Natural killer cell treated with Interleukin-12 subunit alpha and Interleukin-12 subunit beta and Interleukin-15 and Interleukin-18, amount 100 ng/mL, for 72 hours (primary cell): ENCODE results near the gene CNKSR3. TPM values are rescaled to one million over a fixed set of nuclear protein-coding genes. Genes with fewer than 3 reads are reported as not detected.

Experiments used
- ATAC-seq, 2 donors: fragments of 150-1000 bp; cut with Tn5 transposase in 1 of 2; sonication (Bioruptor Pico), chemical (Tn5 transposase) in 1 of 2; 2 replicates each; pipeline ENCODE4 v1.10.0; 2021
- DNase-seq: peaks from one replicate; pipeline ENCODE4 v3.0.0; 2022; ENCODE audit warnings: low spot score
- H3K27ac Mint-ChIP-seq, 2 donors: 1 replicate in 1 of 2; 2 replicates in 1 of 2; pipeline ENCODE4 v1.8.0; 2022; ENCODE audit warnings: mixed read lengths in 2 of 2, mild to moderate bottlenecking in 1 of 2, moderate library complexity in 1 of 2
- H3K27me3 Mint-ChIP-seq, 2 donors: 1 replicate in 1 of 2; 2 replicates in 1 of 2; pipeline ENCODE4 v1.8.0; 2022; ENCODE audit warnings: mixed read lengths in 2 of 2
- H3K36me3 Mint-ChIP-seq: one replicate; pipeline ENCODE4 v1.8.0; 2022; ENCODE audit warnings: mixed read lengths
- H3K4me1 Mint-ChIP-seq, 2 donors: 1 replicate in 1 of 2; 2 replicates in 1 of 2; pipeline ENCODE4 v1.8.0; 2022; ENCODE audit warnings: low read depth in 2 of 2, mixed read lengths in 2 of 2, mild to moderate bottlenecking in 1 of 2
- H3K4me3 Mint-ChIP-seq: one replicate; pipeline ENCODE4 v1.8.0; 2022; ENCODE audit warnings: mixed read lengths
- H3K9me3 Mint-ChIP-seq: 2 replicates; pipeline ENCODE4 v1.8.0; 2022; ENCODE audit warnings: mixed read lengths
- total RNA-seq, 2 donors: library from RNA; stranded (reverse); gene quantifications; one replicate each; pipeline ENCODE4 v1.2.3, GENCODE V29; 2022

CNKSR3 gene
- total RNA-seq, 2 donors from 2014 or later = 0.20 TPM; not detected in 1

GRCh38 chr6:154410619-154411072 lies 99.8 kb downstream of the CNKSR3 start:
- DNase-seq (no peak), ATAC-seq (peak in 1 of 2 donors; percentile 56)
- H3K9me3 Mint-ChIP-seq = no peaks in the 10 kb centered on the region
- no peak overlapping the region for H3K4me3 Mint-ChIP-seq
- peaks cover 7 to 15% of the 10 kb centered on the region in 2 donors for H3K27me3 Mint-ChIP-seq
- H3K36me3 Mint-ChIP-seq = no peaks in the 10 kb centered on the region
- no peaks in the 10 kb centered on the region for H3K4me1 Mint-ChIP-seq
- H3K27ac Mint-ChIP-seq = no peak overlapping the region

GRCh38 chr6:154408891-154409500 lies 101.5 kb downstream of the CNKSR3 start:
- Mint-ChIP-seq H3K4me3 (no peak overlapping the region), H3K36me3 (no peaks in the 10 kb centered on the region), H3K27me3 (peaks cover 3 to 11% of the 10 kb centered on the region in 2 donors), H3K9me3 (no peaks in the 10 kb centered on the region), H3K27ac (no peak overlapping the region), H3K4me1 (no peaks in the 10 kb centered on the region)
- no peak for ATAC-seq
- no peak for DNase-seq

- Mint-ChIP-seq H3K9me3 (no peaks in the 10 kb centered on the region), H3K27me3 (peaks cover 3 to 6% of the 10 kb centered on the region in 2 donors), H3K4me3 (no peak overlapping the region), H3K4me1 (no peaks in the 10 kb centered on the region), H3K36me3 (no peaks in the 10 kb centered on the region), H3K27ac (no peak overlapping the region)
- no peak for ATAC-seq
- no peak for DNase-seq
Measured at GRCh38 chr6:154407440-154407839, 103.0 kb downstream of the CNKSR3 start.

GRCh38 chr6:154406869-154407268 lies 103.6 kb downstream of the CNKSR3 start:
- Mint-ChIP-seq H3K27me3 (peaks cover under 1 to 3% of the 10 kb centered on the region in 2 donors), H3K4me3 (no peak overlapping the region), H3K9me3 (no peaks in the 10 kb centered on the region), H3K4me1 (no peaks in the 10 kb centered on the region), H3K36me3 (no peaks in the 10 kb centered on the region), H3K27ac (no peak overlapping the region)
- DNase-seq (no peak), ATAC-seq (peak in 1 of 2 donors; percentile 17)

- H3K4me1 Mint-ChIP-seq = no peaks in the 10 kb centered on the region
- H3K27me3 Mint-ChIP-seq = peaks cover 0 to 3% of the 10 kb centered on the region in 2 donors
- H3K27ac Mint-ChIP-seq = no peak overlapping the region
- DNase-seq (no peak), ATAC-seq (no peak)
- no peak overlapping the region for H3K4me3 Mint-ChIP-seq
- H3K36me3 Mint-ChIP-seq = no peaks in the 10 kb centered on the region
- H3K9me3 Mint-ChIP-seq = no peaks in the 10 kb centered on the region
Measured at GRCh38 chr6:154406301-154406700, 104.2 kb downstream of the CNKSR3 start.

- Mint-ChIP-seq H3K4me3 (no peak overlapping the region), H3K4me1 (no peaks in the 10 kb centered on the region), H3K36me3 (no peaks in the 10 kb centered on the region), H3K9me3 (no peaks in the 10 kb centered on the region), H3K27me3 (peaks cover 0 to 3% of the 10 kb centered on the region in 2 donors), H3K27ac (no peak overlapping the region)
- DNase-seq = no peak
- no peak for ATAC-seq
Measured at GRCh38 chr6:154404791-154405400, 105.6 kb downstream of the CNKSR3 start.

- Mint-ChIP-seq H3K36me3 (no peaks in the 10 kb centered on the region), H3K27me3 (peaks cover 0 to 3% of the 10 kb centered on the region in 2 donors), H3K27ac (no peak overlapping the region), H3K4me1 (no peaks in the 10 kb centered on the region), H3K4me3 (no peak overlapping the region), H3K9me3 (no peaks in the 10 kb centered on the region)
- no peak for DNase-seq
- ATAC-seq = peak in 1 of 2 donors; percentile 27
Measured at GRCh38 chr6:154403788-154404187, 106.7 kb downstream of the CNKSR3 start.

GRCh38 chr6:154402081-154402780 lies 108.3 kb downstream of the CNKSR3 start:
- DNase-seq = no peak
- no peak overlapping the region for H3K4me3 Mint-ChIP-seq
- no peaks in the 10 kb centered on the region for H3K4me1 Mint-ChIP-seq
- no peaks in the 10 kb centered on the region for H3K36me3 Mint-ChIP-seq
- H3K27me3 Mint-ChIP-seq = peaks cover 0 to 3% of the 10 kb centered on the region in 2 donors
- no peak for ATAC-seq
- H3K27ac Mint-ChIP-seq = no peak overlapping the region
- no peaks in the 10 kb centered on the region for H3K9me3 Mint-ChIP-seq

GRCh38 chr6:154399097-154399496 lies 111.4 kb downstream of the CNKSR3 start:
- H3K27me3 Mint-ChIP-seq = peaks cover 3 to 12% of the 10 kb centered on the region in 2 donors
- H3K36me3 Mint-ChIP-seq = no peaks in the 10 kb centered on the region
- no peaks in the 10 kb centered on the region for H3K4me1 Mint-ChIP-seq
- H3K27ac Mint-ChIP-seq = no peak overlapping the region
- no peaks in the 10 kb centered on the region for H3K9me3 Mint-ChIP-seq
- no peak for DNase-seq
- no peak overlapping the region for H3K4me3 Mint-ChIP-seq
- no peak for ATAC-seq

- H3K27ac Mint-ChIP-seq = no peak overlapping the region
- H3K4me1 Mint-ChIP-seq = no peaks in the 10 kb centered on the region
- H3K4me3 Mint-ChIP-seq = no peak overlapping the region
- no peaks in the 10 kb centered on the region for H3K36me3 Mint-ChIP-seq
- no peaks in the 10 kb centered on the region for H3K9me3 Mint-ChIP-seq
- DNase-seq = no peak
- peak in 1 of 2 donors; percentile 55 for ATAC-seq
- H3K27me3 Mint-ChIP-seq = peaks cover 3 to 14% of the 10 kb centered on the region in 2 donors
Measured at GRCh38 chr6:154397491-154398195, 112.8 kb downstream of the CNKSR3 start.

GRCh38 chr6:154395878-154396277 lies 114.6 kb downstream of the CNKSR3 start:
- Mint-ChIP-seq H3K27me3 (peaks cover 5 to 14% of the 10 kb centered on the region in 2 donors), H3K4me1 (no peaks in the 10 kb centered on the region), H3K4me3 (no peak overlapping the region), H3K36me3 (no peaks in the 10 kb centered on the region), H3K9me3 (peaks cover 2% of the 10 kb centered on the region), H3K27ac (no peak overlapping the region)
- no peak for ATAC-seq
- no peak for DNase-seq

GRCh38 chr6:154395316-154395715 lies 115.2 kb downstream of the CNKSR3 start:
- Mint-ChIP-seq H3K36me3 (no peaks in the 10 kb centered on the region), H3K27ac (no peak overlapping the region), H3K4me3 (no peak overlapping the region), H3K27me3 (peaks cover 5 to 14% of the 10 kb centered on the region in 2 donors), H3K4me1 (no peaks in the 10 kb centered on the region), H3K9me3 (peaks cover 2% of the 10 kb centered on the region)
- ATAC-seq (no peak), DNase-seq (no peak)

- no peaks in the 10 kb centered on the region for H3K36me3 Mint-ChIP-seq
- ATAC-seq (no peak), DNase-seq (no peak)
- no peak overlapping the region for H3K27ac Mint-ChIP-seq
- peaks cover 5 to 15% of the 10 kb centered on the region in 2 donors for H3K27me3 Mint-ChIP-seq
- no peak overlapping the region for H3K4me3 Mint-ChIP-seq
- H3K4me1 Mint-ChIP-seq = no peaks in the 10 kb centered on the region
- H3K9me3 Mint-ChIP-seq = peaks cover 2% of the 10 kb centered on the region
Measured at GRCh38 chr6:154394571-154394970, 115.9 kb downstream of the CNKSR3 start.
